ENCODE measurements around the gene CHST9.

DNA sequence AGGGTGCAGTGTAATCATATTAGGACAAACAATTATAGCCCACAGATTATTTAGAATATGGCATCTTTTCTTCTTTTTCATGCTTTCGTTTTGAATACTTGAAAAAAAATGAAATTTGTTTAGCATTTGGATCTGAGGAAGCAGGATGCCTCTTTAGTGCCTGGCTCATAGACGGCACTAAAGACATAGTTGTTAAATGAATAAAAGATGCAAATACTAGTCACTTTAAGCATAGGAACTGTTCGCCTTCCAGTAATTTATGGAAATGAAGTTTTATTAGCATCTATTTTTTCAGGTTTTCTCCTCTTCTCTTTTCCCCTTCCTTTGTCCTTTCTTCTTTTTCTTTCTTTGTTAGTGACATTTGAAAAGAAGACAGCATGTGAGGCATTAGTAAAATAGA, 80.4 kb downstream of the CHST9 start:
- no peak for TF ChIP-seq EP300 (IDR thresholded peaks at IDR 0.05; ENCODE audit: low read depth)
- TF ChIP-seq, protein P1, sequence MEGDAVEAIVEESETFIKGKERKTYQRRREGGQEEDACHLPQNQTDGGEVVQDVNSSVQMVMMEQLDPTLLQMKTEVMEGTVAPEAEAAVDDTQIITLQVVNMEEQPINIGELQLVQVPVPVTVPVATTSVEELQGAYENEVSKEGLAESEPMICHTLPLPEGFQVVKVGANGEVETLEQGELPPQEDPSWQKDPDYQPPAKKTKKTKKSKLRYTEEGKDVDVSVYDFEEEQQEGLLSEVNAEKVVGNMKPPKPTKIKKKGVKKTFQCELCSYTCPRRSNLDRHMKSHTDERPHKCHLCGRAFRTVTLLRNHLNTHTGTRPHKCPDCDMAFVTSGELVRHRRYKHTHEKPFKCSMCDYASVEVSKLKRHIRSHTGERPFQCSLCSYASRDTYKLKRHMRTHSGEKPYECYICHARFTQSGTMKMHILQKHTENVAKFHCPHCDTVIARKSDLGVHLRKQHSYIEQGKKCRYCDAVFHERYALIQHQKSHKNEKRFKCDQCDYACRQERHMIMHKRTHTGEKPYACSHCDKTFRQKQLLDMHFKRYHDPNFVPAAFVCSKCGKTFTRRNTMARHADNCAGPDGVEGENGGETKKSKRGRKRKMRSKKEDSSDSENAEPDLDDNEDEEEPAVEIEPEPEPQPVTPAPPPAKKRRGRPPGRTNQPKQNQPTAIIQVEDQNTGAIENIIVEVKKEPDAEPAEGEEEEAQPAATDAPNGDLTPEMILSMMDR (IDR thresholded peaks at IDR 0.05), result no peak
- no peak for TF ChIP-seq POLR2A (IDR thresholded peaks at IDR 0.05)

All from transverse colon (tissue), 3 donors.